K562 (cell line): ENCODE measurements around the gene RPRD1B. TPM values are rescaled to one million over a fixed set of nuclear protein-coding genes. Genes with fewer than 3 reads are reported as not detected.

Experiments used
- ATAC-seq: fragments of 200-7000 bp; cut with Tn5 transposase; 3 replicates; pipeline ENCODE4 v1.9.1; 2020; ENCODE audit warnings: moderate library complexity
- BruUV-seq: library from RNA; stranded (reverse); fragments of 400-500 nt; replicated peaks from 2 replicates; lab custom pipeline; 2021; lab: Mats Ljungman, UMichigan
- CTCF ChIA-PET: fragments of 300-600 bp; formaldehyde crosslinking; extraction: SDS; loops from one replicate; lab custom pipeline; 2021; ENCODE audit warnings: low intra/inter-chr PET ratio; lab: Yijun Ruan, JAX
- POLR2A ChIA-PET: fragments of 300-600, 350-650 bp; sonication (Branson Sonifier 250); formaldehyde crosslinking; extraction: SDS; loops from one replicate; lab custom pipeline; 2021; ENCODE audit warnings: antibody characterized with exemption, inconsistent platforms; lab: Yijun Ruan, JAX
- DNase-seq, 4 experiments: peaks; one replicate each; pipeline versions ENCODE4 v3.0.0 to v3.0.0-alpha.2; 2011 to 2018; ENCODE audit warnings: low spot score in 3 of 4, mixed read lengths in 3 of 4; ENCODE audit errors: extremely low read depth in 1 of 4
- FAIRE-seq: peaks from 2 replicates; lab custom pipeline; 2011; peaks lifted over from hg19 to GRCh38; lab: Jason Lieb, UNC
- H2AFZ ChIP-seq: 2 replicates; pipeline ENCODE4 v1.6.0; 2011; ENCODE audit warnings: low read depth, low read length, control low read depth, inconsistent platforms
- H3K27ac ChIP-seq: fragments of 200-600 bp; 3 replicates; pipeline ENCODE4 v1.8.0; 2011; ENCODE audit warnings: low read depth, mild to moderate bottlenecking, control low read depth, inconsistent platforms, low read length, moderate library complexity, mixed read lengths; ENCODE audit errors: extremely low read depth
- H3K27me3 ChIP-seq, 2 experiments: fragments of 300-600 bp in 1 of 2; 2 replicates in 1 of 2; 3 replicates in 1 of 2; pipeline versions ENCODE4 v1.6.0 to v1.8.0; 2011; ENCODE audit warnings: inconsistent platforms in 2 of 2, low read length in 2 of 2, mild to moderate bottlenecking in 1 of 2, mixed read lengths in 1 of 2, moderate library complexity in 1 of 2; ENCODE audit not compliant: control insufficient read depth in 2 of 2, insufficient read depth in 2 of 2
- H3K36me3 ChIP-seq: fragments of 300-600 bp; 3 replicates; pipeline ENCODE4 v1.8.0; 2011; ENCODE audit warnings: mild to moderate bottlenecking, low read length, inconsistent platforms; ENCODE audit not compliant: control insufficient read depth, insufficient read depth
- H3K4me1 ChIP-seq, 2 experiments: fragments of 200-600 bp in 1 of 2; replicated peaks in 1 of 2; 2 replicates in 1 of 2; 3 replicates in 1 of 2; pipeline versions ENCODE4 v1.5.1 to v1.8.0; 2011; ENCODE audit warnings: inconsistent platforms in 2 of 2, low read length in 2 of 2, mild to moderate bottlenecking in 1 of 2, mixed read lengths in 1 of 2, moderate library complexity in 1 of 2; ENCODE audit not compliant: control insufficient read depth in 2 of 2, insufficient read depth in 2 of 2
- H3K4me2 ChIP-seq: 2 replicates; pipeline ENCODE4 v1.6.1; 2011; ENCODE audit warnings: low read length, control low read depth, inconsistent platforms, mixed read lengths; ENCODE audit not compliant: insufficient read depth
- H3K4me3 ChIP-seq: fragments of 200-600 bp; sonication (generic), shearing (Covaris generic); 2 replicates; pipeline ENCODE4 v1.5.1; 2016; ENCODE audit warnings: control low read depth, inconsistent platforms
- H3K79me2 ChIP-seq: fragments of 200-600 bp; 3 replicates; pipeline ENCODE4 v1.8.0; 2011; ENCODE audit warnings: low read length, inconsistent platforms; ENCODE audit not compliant: control insufficient read depth, insufficient read depth
- H3K9ac ChIP-seq, 2 experiments: 2 replicates each; pipeline versions ENCODE4 v1.6.0 to v1.6.1; 2011; ENCODE audit warnings: low read depth in 2 of 2, low read length in 2 of 2, control low read depth in 1 of 2, inconsistent platforms in 1 of 2, mild to moderate bottlenecking in 1 of 2, mixed read lengths in 1 of 2; ENCODE audit not compliant: insufficient read depth in 1 of 2
- H3K9me1 ChIP-seq: one replicate; pipeline ENCODE4 v1.6.0; 2011; ENCODE audit warnings: inconsistent platforms, mild to moderate bottlenecking, low read length, moderate library complexity; ENCODE audit not compliant: control insufficient read depth, insufficient read depth
- H3K9me3 ChIP-seq: replicated peaks from 2 replicates; pipeline ENCODE4 v1.5.1; 2011; ENCODE audit warnings: low read depth, low read length, inconsistent platforms; ENCODE audit not compliant: control insufficient read depth, insufficient read depth
- H4K20me1 ChIP-seq: replicated peaks from 2 replicates; pipeline ENCODE4 v1.6.1; 2011; ENCODE audit warnings: low read length, inconsistent platforms, mixed read lengths; ENCODE audit not compliant: control insufficient read depth, insufficient read depth
- BRF2 ChIP-seq: IDR thresholded peaks from 3 replicates; pipeline ENCODE4 v1.6.1; 2011; ENCODE audit warnings: borderline replicate concordance, mild to moderate bottlenecking; ENCODE audit not compliant: insufficient read length, insufficient read depth
- NFIC ChIP-seq: fragments of 450-650 bp; IDR thresholded peaks from 2 replicates; pipeline ENCODE4 v1.6.1; 2017; ENCODE audit warnings: mild to moderate bottlenecking, inconsistent platforms
- WGBS: fragments of 100-300 bp; shearing (Covaris generic); methylation state at CpG from one replicate; pipeline ENCODE4 v1.1.6; 2016; ENCODE audit warnings: low coverage, mixed read lengths; ENCODE audit not compliant: insufficient coverage; ENCODE audit errors: missing lambda C conversion rate; 5-methylcytosine and 5-hydroxymethylcytosine counted together
- in situ Hi-C: fragments of 300-500 bp; cut with MboI; formaldehyde crosslinking; loops from 4 replicates; pipeline ENCODE4 v1.15.0; 2018; ENCODE audit warnings: inconsistent platforms, mixed read lengths
- intact Hi-C: fragments of 100-400 bp; cut with micrococcal nuclease; formaldehyde crosslinking; loops from 2 replicates; pipeline ENCODE4 v1.14.2; 2022
- polyA plus RNA-seq, 8 experiments: library from polyadenylated mRNA; depleted of rRNA in 4 of 8; stranded (reverse) in 5 of 8; unstranded in 3 of 8; fragments of >200 nt; fragmentation: Nextera tagmentation in 2 of 8; fragmentation: Illumina TruSeq in 1 of 8; extraction: Ambion mirVana in 2 of 8; extraction: Trizol in 1 of 8; gene quantifications; 2 replicates each; pipeline versions ENCODE4 v1.2.1 to v1.2.3, GENCODE V29; 2011 to 2014; ENCODE audit warnings: inconsistent platforms in 1 of 8, missing spikeins in 1 of 8
- total RNA-seq, 7 experiments: library from RNA; depleted of rRNA in 6 of 7; stranded (reverse); fragments of >200 nt in 6 of 7; fragmentation: Illumina TruSeq in 2 of 7; extraction: Trizol in 2 of 7; gene quantifications; 2 replicates each; pipeline versions ENCODE4 v1.2.1 to v1.2.3, GENCODE V29; 2011 to 2021; ENCODE audit warnings: low replicate concordance in 1 of 7

The RPRD1B gene
- total and polyA plus RNA-seq, 9 of the 15 experiments (the other 6 are each of a cell fraction or from before 2014, with no cell fraction given), result 5.5 to 43.0 (median 24.4) TPM

GRCh38 chr20:37984018-37984785, 49.3 kb upstream of the RPRD1B start:
- no peak for DNase-seq
- H3K9me1 ChIP-seq, result no peaks in the 10 kb centered on the region
- intact Hi-C loops (no loop called here), in situ Hi-C loops (no loop called here)
- H2AFZ ChIP-seq, result no peak overlapping the region
- no peak for TF ChIP-seq BRF2
- TF ChIP-seq NFIC, result 0 out of 2 replicates have a peak, but pooled peaks have one; percentile 7
- FAIRE-seq, result no peak
- BruUV-seq, result no TSS peak
- H4K20me1 ChIP-seq, result no peaks in the 10 kb centered on the region
- H3K4me1 ChIP-seq, result peaks cover 0 to 4% of the 10 kb centered on the region in 2 experiments; a peak in 2 of 5 replicates
- POLR2A ChIA-PET, result interaction anchor here (0.9 to 3.4 kb wide), 3 partner anchors 9 to 11 kb away, joined by 3 to 11 read pairs (median 4); no protein-coding TSS in a partner anchor
- CTCF ChIA-PET, result no interaction called here
- no peak overlapping the region; a peak in 1 of 4 replicates for H3K9ac ChIP-seq
- no peaks in the 10 kb centered on the region for H3K79me2 ChIP-seq
- H3K27ac ChIP-seq, result no peak overlapping the region
- no peaks in the 10 kb centered on the region for H3K9me3 ChIP-seq
- no peak overlapping the region for H3K4me3 ChIP-seq
- peaks cover 63% of the 10 kb centered on the region for H3K36me3 ChIP-seq
- WGBS, result 85% methylated on average over 13 of the region's 14 CpGs
- H3K4me2 ChIP-seq, result no peak overlapping the region
- ATAC-seq, result peak; percentile 38; the same call in 2 of the 3 replicates
- no peaks in the 10 kb centered on the region for H3K27me3 ChIP-seq
